GM18519 (cell line): ENCODE data around the gene REL.
A peak's percentile ranks its signal among the peaks of the same experiment; 100 is the strongest.
"Not testable (repeated sequence)": the region's sequence is repeated elsewhere in the genome, so short reads cannot be mapped to it uniquely, and the experiment has no call there.

Experiments used
- ATAC-seq: cut with Tn5 transposase; IDR thresholded peaks from one replicate; pipeline ENCODE4 v1.9.1; 2021; ENCODE audit warnings: mild to moderate bottlenecking, moderate library complexity; ENCODE audit not compliant: unreplicated experiment, low FRiP score

The REL gene

DNA sequence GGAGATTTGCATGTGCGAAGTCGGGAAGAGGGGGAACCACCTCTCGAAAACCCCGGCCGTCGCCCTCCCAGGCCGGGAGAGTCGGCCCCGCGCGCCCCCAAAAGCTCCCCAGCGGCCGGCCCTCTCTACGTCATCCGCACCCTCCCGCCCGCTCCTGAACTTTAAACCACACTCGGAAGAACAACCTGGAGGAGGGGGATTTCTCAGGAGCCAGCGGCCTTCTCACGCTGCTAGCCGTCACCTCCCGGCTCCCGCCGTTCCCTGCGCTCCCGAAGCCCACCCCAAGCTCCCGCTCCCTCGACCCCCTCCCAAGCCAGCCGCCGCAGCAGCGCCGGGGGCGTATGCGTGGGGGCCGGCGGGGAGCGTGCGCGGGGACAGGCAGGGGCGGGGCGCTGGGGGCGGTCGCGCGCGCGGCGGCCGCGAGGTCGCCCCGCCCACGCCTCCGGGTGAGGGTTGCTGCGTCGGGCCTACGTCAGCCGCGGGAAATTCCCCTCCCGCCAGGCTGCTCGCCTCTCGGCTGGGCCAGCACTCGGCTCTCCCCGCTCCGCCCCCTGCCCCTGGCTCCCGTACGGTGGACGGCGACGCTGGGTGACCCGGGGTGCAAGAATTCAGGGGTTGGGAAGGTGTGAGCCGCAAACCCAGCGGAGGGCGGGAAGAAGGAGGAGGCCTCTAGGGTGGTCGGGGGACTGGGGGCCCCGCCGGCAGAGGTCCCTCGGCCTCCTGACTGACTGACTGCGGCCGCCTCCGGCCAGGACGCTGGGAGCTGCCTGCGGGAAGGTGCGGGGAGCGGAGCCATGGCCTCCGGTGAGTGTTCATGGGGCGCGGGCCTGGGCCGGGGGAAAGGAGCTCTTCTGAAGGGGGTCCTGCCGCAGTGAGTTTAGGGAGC is at the start of gene REL:
REL (plus strand) TSS at position 528 of the 886 bp plus-strand sequence; CDS start at position 795, 267 bp downstream.
- ATAC-seq = peak; percentile 43

DNA sequence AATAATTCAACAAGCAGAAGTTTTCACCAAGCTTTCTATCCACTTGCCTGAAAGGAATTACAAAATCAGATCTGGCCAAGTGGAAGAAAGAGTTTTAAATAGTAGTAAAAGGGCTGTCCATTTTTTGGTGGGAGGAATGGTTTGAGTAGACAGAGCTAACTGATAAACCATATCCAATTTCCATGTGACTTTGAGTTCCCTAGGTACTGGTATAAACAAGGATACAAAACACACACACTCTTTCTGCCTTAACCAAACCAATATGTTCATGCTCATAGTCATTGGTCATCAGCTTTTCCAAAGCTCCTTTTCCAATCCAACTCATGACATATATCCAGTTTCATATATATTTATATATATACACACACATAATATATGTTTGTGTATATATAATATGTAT is 49.5 kb upstream of the REL start:
- ATAC-seq = no peak

DNA sequence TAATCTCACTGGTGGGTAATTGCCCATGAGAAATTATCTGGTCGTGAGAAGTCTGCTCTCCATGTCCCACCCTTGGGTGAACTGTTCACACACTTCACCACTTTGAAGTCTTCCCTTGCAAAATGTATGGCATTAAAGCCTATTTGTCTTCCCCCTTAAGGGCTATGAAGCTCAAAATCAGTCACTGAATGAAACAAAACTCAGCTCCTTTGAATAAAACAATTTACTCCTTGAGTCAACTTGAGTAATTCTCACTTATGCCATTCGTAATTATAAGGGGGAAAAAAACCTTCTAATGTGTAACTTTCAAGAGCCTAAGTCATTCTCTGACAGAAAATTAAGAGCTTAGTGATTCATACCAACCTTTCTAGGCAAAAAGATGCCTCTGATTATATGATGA is 48.8 kb upstream of the REL start:
- ATAC-seq = no peak

DNA sequence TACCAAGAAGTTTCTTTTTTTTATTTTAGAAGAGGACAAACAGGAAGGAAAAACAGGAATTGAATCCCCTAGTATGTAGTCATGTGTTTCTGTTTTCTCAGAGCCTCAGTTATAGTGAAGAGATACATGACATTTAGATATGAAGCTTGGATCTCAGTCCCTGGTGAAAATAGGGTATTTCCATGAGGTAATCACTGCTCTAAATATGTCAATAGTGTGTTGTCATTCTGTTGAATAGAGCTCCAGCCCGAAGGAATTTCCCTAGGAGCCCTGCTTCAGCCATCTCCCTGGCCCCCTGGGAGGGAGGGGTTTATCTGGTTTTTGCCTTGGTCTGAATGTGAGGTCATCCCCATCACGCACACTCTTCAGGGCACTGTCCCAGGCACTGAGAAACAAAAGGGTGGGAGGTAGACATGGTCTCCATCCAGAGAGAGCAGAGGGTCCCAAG is 47.1 kb upstream of the REL start:
- peak; percentile 40 for ATAC-seq

DNA sequence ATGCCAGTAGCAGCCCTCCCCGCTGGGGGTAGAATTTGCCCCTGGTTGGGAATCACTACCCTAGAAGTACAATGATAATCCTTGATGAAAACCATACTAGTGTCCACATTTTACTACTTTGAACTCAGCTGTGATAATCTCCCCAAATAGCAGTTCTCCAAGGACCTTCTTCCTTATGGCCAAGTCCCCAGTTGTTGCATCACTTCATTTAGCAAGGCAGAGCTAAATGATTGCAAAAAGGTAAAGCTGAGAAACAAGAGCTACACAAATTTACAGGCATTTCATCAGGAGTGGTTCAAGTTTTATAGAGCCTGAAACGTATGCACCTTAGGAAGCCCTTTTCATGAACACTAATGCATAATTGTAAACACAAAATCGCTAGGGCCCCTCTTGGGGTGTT is 44.9 kb upstream of the REL start:
- ATAC-seq = no peak

DNA sequence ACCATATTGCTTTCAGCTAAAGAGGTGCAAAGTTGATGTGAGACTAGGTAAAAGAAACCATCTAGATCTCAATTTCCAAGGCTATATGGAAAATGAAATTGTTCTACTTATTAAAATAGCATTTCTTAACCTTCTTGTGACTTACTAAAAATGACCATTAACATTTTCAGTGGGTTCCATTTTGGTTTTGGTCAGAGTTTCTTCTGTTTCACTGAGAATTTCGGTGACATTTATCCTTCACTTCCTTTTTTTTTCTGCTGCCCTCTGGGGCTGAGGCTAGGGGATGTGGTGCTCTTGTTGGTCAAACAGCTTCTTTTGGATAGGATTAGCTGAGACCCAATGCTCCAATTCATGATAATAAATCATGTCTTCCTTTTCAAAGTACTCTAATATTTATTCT is 44.3 kb upstream of the REL start:
- ATAC-seq = no peak

DNA sequence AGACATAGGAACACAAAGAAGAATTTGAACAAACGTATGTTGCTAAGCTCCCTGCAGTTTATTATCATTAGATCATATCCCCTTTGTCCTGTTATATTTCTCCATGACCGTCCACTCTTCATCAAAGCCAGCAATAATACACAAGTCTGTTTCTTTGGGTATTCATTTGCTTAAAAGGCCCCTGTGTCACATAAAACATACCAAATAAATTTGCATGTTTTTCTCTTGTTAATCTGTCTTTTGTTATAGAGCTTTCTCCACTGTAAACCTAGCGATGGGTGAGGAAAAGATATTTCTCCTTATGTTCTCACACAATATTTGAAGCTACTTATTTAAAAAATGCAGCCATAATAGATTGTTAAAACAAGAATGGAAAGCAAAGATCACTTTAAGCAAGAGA is 42.9 kb upstream of the REL start:
- ATAC-seq = no peak

DNA sequence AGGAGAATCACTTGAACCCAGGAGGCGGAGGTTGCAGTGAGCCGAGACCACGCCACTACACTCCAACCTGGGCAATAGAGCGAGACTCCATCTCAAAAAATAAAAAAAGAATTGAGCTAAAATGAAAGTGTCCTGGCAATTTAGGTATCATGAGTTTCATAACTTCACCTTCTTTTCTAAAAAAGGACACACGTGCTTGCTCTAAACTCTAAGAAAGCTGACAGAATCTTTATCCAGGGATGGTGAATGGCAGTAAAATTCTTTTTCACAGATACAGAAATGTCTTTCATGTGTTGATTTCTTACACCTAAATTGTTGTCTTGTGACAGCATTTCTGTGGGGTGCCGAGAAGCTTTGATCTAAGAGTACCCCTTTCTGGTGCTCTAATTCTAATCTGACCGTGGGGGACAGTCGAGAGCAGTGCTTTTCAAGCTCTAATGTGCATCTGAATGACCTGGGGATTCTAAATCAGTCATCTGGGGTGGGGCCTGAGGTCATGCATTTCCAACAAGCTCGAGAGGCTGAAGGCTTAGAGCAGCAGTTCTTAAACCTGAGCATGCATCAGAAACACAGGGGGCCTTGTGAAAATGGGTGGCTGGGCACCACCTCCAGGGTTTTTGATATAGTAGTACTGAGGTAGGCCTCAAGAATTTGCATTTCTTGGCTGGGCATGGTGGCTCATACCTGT is 42.1 kb upstream of the REL start:
- ATAC-seq = peak; percentile 44

DNA sequence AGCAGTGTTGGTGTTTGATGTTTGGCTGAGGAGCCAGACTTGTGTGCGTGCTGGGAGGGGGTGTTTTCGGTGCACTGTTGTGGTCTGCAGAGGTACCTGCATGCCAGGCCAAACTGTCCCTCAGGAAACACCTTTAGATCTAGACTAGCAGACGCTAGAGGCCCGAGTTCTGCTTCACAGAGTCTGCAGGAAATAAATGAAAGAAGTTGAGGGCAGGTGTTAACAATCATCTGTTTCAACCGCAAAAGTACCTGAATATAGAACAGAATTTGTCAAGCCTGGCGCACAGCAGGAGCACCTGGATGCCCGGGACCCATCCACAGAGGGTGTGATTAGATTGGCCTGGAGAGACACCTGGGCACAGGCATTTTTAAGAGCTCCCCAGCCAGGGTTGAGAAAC is 40.5 kb upstream of the REL start:
- ATAC-seq = peak; percentile 39

DNA sequence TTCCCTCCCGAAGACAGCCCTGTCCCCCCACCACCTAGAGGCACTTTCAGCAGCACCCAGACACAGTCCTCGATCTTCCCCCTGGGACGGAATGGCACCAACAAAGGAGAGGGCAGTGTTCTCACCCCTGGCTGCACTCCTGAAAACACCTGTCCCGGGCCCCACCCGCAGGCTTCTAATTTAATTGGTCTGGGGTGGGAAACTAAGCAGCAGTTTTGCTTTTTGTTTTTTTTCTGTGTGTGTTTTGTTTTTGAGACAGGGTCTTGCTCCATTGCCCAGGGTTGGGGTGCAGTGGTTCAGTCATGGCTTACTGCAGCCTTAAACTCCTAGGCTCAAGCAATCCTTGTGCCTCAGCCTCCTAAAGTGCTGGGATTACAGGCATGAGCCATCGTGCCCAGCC is 38.4 kb upstream of the REL start:
- no peak for ATAC-seq

DNA sequence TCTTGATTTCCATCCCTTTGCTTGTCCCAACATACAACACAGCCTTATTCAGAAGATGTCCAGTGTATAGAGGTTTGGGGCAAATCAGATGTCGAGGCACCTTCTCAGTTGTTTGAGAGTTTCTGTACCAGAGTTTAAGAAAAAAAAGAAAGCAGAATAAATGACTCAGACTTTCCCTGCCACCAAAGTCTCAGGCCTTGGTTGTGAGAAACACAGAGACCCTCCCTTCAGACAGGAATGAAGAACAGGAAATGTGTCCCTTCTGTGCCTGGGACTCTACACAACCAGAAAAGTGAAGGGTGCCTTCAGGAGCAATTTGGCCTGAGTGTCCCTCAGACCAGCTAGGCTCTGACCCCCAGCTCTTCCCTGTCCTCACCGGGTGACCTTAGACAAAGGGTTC is 37.3 kb upstream of the REL start:
- no peak for ATAC-seq

DNA sequence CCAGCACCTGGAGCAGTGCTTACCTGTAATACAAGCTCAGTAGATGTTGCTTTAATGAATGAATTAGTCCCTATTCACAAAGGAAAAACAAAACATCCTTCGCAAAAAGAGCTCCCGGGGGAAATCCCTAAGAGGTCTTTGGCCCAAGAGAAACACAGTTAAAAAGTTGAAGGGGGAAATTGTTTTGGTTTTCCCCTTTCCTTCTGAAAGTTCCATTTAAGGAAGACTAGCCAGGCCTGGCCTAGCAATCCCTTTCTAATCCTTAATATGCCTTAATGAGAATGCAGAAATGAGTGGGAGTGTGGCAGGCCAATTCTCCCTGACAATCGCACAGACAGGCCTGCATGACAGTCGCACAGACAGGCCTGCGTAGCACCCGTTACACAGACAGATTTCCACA is 33.5 kb upstream of the REL start:
- ATAC-seq = no peak

DNA sequence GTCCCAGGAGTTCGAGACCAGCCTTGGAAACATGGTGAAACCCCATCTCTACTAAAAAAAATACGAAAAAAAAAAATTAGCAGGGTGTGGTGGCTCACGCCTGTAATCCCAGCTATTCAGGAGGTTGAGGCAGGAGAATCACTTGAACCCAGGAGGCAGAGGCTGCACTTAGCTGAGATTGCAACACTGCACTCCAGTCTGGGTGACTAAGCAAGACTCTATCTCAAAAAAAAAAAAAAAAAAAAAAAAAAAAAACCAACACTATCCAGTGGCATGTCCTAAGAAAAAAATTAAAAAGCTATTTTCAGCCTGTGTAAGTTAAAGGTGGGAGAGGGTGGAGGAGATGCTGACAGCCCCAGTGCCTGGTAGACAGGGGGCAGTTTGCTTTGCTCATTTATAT is 32.2 kb upstream of the REL start:
- ATAC-seq = no peak

DNA sequence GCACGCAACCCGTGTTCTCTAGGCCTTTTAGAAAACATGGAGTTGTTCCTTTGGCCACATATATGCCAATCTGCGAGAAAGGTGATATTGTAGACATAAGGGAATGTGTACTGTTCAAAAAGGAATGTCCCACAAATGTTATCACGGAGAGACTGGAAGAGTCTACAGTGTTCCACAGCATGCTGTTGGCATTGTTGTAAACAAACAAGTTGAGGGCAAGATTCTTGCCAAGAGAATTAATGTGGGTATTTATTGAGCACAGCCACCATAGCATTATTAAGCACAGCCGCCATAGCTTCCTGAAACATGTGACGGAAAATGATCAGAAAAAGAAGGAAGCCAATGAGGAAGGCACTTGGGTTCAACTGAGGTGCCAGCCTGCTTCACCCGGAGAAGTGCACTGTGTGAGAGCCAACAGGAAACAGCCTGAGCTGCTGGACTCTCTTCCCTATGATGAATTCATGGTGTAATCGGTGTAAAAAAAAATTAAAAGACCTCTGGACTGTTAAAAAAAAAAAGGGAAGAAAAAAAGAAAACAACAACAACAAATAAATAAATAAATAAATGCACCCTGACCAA is 29.0 kb upstream of the REL start:
- no peak for ATAC-seq

DNA sequence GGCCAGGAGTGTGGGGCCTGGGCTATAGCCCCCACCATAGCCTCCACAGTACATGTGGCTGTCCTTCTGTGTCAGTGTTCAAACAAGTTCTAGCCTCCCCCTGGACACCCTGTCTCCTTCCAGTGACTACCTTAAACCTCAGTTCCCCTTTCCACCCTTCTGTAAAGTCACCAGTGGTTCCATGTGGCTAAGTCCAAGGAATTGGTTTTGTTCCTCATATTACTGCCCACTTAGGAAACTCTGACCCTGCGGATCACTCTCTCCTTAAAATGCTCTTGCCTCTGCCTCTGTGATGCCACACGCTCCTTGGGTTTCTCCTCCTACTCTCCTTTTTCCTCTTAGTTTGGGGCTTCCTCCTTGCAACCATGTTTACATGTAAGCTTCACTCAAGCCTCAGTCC is 27.8 kb upstream of the REL start:
- ATAC-seq = no peak

DNA sequence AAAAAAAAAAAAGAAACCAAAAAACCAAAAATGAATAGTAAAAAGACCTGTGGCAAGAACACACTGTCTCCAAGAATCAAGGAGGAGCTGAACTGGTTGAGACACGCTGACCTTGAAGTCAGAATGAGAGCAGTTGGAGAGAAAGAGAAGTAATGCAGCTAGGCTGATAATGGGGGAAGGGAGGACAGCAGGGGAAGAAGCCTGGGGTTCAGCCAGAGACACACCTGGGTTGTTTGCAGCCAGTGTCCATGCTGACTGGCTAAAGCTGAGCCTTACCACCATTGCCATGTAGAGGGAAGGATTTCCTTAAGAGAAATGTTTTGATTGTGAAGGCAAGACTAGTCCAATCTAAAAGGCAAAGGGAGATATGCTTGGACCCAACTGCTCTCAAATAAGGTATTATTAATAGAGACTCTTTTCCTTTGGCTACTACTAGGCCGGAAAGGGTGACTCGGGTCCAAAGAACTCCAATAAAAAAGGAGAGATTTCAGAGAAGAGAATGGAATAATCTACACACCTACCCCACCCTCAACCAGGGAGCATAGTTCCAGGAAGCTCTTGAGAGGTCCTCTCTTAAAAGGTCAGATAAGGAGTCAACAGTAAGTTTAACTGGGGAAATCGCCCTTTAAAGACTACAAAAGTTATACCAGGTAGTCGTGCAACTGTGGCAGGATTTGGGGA is 25.2 kb upstream of the REL start:
- ATAC-seq = no peak

DNA sequence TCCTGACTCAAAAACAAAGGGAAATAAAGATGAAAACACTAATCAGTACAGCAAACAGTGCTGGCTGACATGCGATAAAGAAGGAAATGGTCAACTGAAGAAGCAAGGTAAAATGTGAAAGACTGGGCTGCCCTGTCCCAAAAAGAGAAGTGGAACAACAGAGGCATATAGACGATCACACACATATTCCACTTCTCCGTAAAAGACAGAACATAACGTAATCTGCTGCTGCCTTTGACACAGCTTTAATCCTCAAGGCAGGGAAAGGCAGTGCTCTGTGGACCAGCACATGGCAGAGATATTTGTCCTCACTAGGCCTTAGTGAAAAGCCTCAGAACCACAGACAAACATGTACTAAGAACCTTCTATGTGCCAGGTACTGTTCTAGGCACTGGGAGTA is 24.3 kb upstream of the REL start:
- no peak for ATAC-seq

DNA sequence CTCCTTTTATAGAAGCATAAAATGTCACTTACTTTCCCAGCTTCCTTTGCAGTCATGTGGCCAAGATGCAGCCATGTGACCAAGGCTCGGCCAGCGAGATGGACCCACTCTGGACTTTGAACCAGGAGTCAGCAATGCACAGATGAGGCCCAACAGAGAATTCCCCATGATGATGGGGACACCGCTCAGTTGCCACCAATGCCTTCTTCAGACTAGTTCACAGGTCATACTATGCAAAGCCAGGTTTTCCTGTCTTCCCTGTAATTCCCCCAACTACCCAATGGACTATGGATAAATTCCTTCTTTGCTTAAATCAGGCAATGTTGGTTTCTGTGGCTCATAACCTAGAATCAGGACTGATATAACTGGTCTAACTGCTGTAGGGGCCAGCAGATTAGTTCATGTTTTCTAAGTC is 22.5 kb upstream of the REL start:
- ATAC-seq = no peak

DNA sequence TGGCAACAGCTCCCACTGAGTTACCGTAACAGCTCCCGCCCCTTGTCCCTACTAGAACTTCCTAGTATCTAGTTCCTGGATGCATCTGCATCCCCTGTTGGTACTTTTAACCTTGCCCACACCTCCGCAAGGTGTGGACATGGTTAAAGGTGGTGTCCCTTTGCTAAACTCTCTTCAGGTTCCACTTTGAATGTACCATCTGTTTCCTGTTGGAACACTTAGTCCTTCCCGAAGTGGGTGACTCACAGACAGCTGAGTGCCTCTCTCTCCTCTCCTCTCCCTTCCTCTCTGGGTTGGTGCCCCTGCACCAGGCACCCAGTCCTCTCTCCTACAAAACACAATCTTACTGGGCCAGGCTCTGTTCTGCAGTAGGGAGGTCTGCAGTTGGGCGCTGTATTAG is 19.6 kb upstream of the REL start:
- ATAC-seq = no peak

DNA sequence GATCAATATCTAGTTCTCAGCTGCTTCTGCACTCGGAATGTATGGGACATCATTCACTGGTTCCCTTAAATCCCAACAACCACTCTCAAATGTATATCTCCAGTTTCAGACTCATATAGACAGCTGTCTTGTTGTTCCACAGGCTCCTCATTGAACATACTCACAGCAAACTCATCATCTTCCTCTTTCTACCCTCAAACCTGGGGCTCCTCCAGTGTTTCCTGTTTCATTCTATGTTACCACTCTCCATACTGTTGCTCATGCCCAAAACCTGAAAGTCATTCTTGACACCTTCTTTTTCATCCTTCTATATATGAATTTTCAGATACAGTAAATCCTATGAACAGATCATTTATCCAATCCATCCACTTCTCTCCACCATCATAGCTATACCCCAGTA is 18.7 kb upstream of the REL start:
- ATAC-seq = no peak

DNA sequence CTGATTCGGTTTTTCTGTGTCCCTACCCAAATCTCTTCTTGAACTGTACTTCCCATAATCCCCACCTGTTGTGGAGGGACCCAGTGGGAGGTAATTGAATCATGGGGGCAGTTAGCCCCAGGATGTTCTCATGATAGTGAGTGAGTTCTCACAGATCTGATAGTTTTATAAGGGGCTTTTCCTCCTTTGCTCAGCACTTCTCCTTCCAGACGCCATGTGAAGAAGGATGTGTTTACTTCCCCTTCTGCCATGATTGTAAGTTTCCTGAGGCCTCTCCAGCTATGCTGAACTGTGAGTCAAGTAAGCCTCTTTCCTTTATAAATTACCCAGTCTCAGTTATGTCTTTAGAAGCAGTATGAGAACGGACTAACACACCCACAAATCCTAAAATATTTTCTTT is 16.0 kb upstream of the REL start:
- ATAC-seq = not testable (repeated sequence)
